ENCODE data around the gene NXF3. TPM values are rescaled to one million over a fixed set of nuclear protein-coding genes. Genes with fewer than 3 reads are reported as not detected.
"Not testable (repeated sequence)": the region's sequence is repeated elsewhere in the genome, so short reads cannot be mapped to it uniquely, and the experiment has no call there.

The NXF3 gene
- total RNA-seq, 2 donors from 2014 or later = 257 TPM; not detected in 1

GRCh38 chrX:103107836-103108235, 14.9 kb upstream of the NXF3 start:
- TF ChIP-seq CTCF (IDR thresholded peaks at IDR 0.05) (no peak), POLR2A (IDR thresholded peaks at IDR 0.05) (no peak), POLR2AphosphoS5 (IDR thresholded peaks at IDR 0.05) (no peak)
- Histone ChIP-seq H3K27me3 (replicated peaks; ENCODE audit: insufficient read depth) (no peaks in the 10 kb centered on the region), H3K4me1 (replicated peaks) (no peaks in the 10 kb centered on the region), H3K27ac (no peak overlapping the region), H3K36me3 (no peaks in the 10 kb centered on the region), H3K4me3 (no peak overlapping the region), H3K9me3 (no peaks in the 10 kb centered on the region)
- DNase-seq (ENCODE audit: low spot score) = no peak
- WGBS = 93% methylated on average over 3 of the region's 4 CpGs
- intact Hi-C loops (cut with DNase I) = no loop called here

DNA sequence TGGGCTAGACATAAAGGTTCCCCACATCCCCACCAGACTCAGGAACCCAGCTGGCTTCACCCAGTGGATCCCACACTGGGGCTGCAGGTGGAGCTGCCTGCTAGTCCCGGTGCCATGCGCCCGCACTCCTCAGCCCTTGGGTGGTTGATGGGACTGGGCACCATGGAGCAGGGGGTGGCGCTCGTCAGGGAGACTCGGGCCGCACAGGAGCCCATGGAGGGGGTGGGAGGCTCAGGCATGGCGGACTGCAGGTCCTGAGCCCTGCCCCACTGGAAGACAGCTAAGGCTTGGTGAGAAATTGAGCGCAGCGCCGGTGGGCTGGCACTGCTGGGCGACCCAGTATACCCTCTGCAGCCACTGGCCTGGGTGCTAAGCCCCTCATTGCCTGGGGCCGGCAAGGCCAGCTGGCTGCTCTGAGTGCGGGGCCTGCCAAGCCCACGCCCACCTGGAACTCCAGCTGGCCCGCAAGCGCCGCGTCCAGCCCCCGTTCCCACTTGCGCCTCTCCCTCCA, 14.3 kb upstream of the NXF3 start:
- 94% methylated on average over 11 of the region's 21 CpGs for WGBS
- H3K9me3 ChIP-seq; intact Hi-C loops (cut with DNase I); H3K27ac ChIP-seq; DNase-seq (ENCODE audit: low spot score); H3K4me1 ChIP-seq (replicated peaks); H3K27me3 ChIP-seq (replicated peaks; ENCODE audit: insufficient read depth); H3K36me3 ChIP-seq; H3K4me3 ChIP-seq: not testable (repeated sequence)

DNA sequence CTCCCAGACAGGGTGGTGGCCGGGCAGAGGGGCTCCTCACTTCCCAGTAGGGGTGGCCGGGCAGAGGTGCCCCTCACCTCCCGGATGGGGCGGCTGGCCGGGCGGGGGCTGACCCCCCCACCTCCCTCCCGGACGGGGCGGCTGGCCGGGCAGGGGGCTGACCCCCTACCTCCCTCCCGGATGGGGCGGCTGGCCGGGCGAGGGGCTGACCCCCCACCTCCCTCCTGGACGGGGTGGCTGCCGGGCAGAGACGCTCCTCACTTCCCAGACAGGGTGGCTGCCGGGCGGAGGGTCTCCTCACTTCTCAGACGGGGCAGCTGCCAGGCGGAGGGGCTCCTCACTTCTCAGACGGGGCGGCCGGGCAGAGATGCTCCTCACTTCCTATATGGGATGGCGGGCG, 11.4 kb upstream of the NXF3 start:
- H3K4me3 ChIP-seq; H3K36me3 ChIP-seq; H3K27me3 ChIP-seq (replicated peaks; ENCODE audit: insufficient read depth); DNase-seq (ENCODE audit: low spot score); H3K9me3 ChIP-seq; H3K27ac ChIP-seq; H3K4me1 ChIP-seq (replicated peaks); intact Hi-C loops (cut with DNase I): not testable (repeated sequence)
- WGBS = 87% methylated on average over 4 of the region's 26 CpGs

GRCh38 chrX:103103866-103104265, 10.9 kb upstream of the NXF3 start:
- DNase-seq (ENCODE audit: low spot score); H3K9me3 ChIP-seq: not testable (repeated sequence)
- no CpG with 5 or more reads among the region's 2 CpGs for WGBS

DNA sequence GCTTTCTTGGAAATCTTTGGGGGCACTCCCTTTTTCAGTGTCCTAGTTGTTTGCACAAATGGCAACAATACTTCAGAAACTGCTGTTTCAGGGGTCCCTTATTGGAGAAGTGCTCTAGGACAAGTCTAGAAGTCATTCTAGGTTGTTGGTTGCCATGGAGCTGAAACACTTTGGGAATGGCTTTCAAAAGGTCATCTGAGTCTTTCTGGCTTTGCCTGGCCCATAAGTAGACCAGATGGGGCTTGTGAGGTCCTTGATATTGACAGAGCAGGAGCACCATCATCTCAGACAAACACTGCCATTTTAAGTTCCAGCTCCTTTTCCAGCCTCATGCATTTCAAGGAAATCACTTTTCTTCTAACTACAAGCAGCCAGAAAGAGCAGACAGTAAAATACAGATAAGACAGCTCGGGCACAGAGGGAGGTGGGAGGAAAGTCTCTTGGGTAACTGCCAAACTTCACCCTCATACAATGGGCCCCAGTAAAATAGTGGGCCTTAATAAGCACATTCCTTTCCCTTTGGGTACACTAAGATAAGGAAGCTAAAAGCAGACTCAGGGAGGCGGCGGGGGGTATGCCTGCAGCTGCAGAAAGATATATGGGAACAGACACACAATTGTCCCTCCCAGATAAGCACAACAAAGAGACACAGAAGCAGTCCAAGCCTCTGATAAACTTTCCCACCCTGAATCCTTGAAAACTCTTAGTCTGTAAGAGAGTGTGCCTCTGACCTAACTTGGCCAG, 8.5 kb upstream of the NXF3 start:
- Histone ChIP-seq H3K27ac (no peak overlapping the region), H3K36me3 (no peaks in the 10 kb centered on the region), H3K4me1 (replicated peaks) (no peaks in the 10 kb centered on the region), H3K4me3 (no peak overlapping the region), H3K27me3 (replicated peaks; ENCODE audit: insufficient read depth) (no peaks in the 10 kb centered on the region), H3K9me3 (no peaks in the 10 kb centered on the region)
- 8% methylated on average over 3 of the region's 3 CpGs for WGBS
- intact Hi-C loops (cut with DNase I) = no loop called here
- TF ChIP-seq CTCF (IDR thresholded peaks at IDR 0.05) (no peak), POLR2AphosphoS5 (IDR thresholded peaks at IDR 0.05) (no peak), POLR2A (IDR thresholded peaks at IDR 0.05) (no peak)
- no peak for DNase-seq (ENCODE audit: low spot score)

More at GRCh38 chrX:103103866-103104265, 10.9 kb upstream of the NXF3 start:
- H3K4me1 ChIP-seq (replicated peaks); H3K4me3 ChIP-seq; H3K27ac ChIP-seq; intact Hi-C loops (cut with DNase I); H3K36me3 ChIP-seq; H3K27me3 ChIP-seq (replicated peaks; ENCODE audit: insufficient read depth): not testable (repeated sequence)

GRCh38 chrX:103100484-103100883, 7.5 kb upstream of the NXF3 start:
- no peak overlapping the region for H3K4me3 ChIP-seq
- H3K27ac ChIP-seq = no peak overlapping the region
- no peaks in the 10 kb centered on the region for H3K27me3 ChIP-seq (replicated peaks; ENCODE audit: insufficient read depth)
- H3K4me1 ChIP-seq (replicated peaks) = no peaks in the 10 kb centered on the region
- 78% methylated on average over 4 of the region's 4 CpGs for WGBS
- intact Hi-C loops (cut with DNase I) = no loop called here
- H3K36me3 ChIP-seq = no peaks in the 10 kb centered on the region
- TF ChIP-seq POLR2A (IDR thresholded peaks at IDR 0.05) = no peak
- TF ChIP-seq CTCF (IDR thresholded peaks at IDR 0.05) = no peak
- no peak for TF ChIP-seq POLR2AphosphoS5 (IDR thresholded peaks at IDR 0.05)
- no peak for DNase-seq (ENCODE audit: low spot score)
- H3K9me3 ChIP-seq = no peaks in the 10 kb centered on the region

All from prostate gland (tissue), 2 donors.